Measurements from ENCODE around the gene KRT34.

DNA sequence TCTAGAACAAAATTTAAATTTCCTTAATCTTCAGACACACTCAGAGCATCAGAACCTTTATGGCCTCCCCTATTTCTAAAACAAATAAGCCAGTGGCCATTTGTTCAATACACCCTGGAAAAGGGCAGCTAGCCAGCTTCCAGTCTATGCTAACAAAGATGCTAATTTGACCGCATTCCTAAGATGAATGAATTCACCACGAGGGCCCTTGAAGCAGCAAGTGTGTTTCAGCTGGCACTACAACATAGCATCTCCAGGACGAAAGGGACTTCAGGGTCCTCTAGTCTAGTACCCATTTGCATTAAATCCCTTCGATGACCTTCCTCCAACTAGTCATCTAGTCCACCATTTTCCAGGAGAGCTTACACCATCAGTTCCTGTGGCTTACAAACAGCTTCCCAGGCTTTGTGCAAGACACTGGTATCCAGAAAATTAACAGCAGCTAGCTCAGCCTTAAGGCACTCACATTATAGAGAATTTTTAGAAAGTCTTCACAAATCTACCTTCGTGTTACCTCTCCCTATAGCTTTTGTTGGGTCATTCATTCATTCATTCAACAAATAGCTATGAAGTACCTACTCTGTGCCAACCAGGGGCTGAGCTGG lies 31.3 kb upstream of the KRT34 start:
- TF ChIP-seq, protein P1, sequence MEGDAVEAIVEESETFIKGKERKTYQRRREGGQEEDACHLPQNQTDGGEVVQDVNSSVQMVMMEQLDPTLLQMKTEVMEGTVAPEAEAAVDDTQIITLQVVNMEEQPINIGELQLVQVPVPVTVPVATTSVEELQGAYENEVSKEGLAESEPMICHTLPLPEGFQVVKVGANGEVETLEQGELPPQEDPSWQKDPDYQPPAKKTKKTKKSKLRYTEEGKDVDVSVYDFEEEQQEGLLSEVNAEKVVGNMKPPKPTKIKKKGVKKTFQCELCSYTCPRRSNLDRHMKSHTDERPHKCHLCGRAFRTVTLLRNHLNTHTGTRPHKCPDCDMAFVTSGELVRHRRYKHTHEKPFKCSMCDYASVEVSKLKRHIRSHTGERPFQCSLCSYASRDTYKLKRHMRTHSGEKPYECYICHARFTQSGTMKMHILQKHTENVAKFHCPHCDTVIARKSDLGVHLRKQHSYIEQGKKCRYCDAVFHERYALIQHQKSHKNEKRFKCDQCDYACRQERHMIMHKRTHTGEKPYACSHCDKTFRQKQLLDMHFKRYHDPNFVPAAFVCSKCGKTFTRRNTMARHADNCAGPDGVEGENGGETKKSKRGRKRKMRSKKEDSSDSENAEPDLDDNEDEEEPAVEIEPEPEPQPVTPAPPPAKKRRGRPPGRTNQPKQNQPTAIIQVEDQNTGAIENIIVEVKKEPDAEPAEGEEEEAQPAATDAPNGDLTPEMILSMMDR (IDR thresholded peaks at IDR 0.05): no peak
- TF ChIP-seq RCOR1 (IDR thresholded peaks at IDR 0.05; ENCODE audit: low read length) (no peak), EP300 (IDR thresholded peaks at IDR 0.05; ENCODE audit: borderline replicate concordance in 1 of 2, low read depth in 1 of 2, low read length in 1 of 2) (no peak), GABPA (IDR thresholded peaks at IDR 0.05; ENCODE audit: low read depth) (no peak), YY1 (IDR thresholded peaks at IDR 0.05; ENCODE audit: low read depth) (no peak), REST (IDR thresholded peaks at IDR 0.05; ENCODE audit: low read depth, low read length) (no peak), POLR2AphosphoS5 (IDR thresholded peaks at IDR 0.05; ENCODE audit: low read depth, low read length) (no peak), SMC3 (IDR thresholded peaks at IDR 0.05; ENCODE audit: low read depth, low read length) (no peak), RAD21 (IDR thresholded peaks at IDR 0.05; ENCODE audit: low read length) (no peak), MEF2A (IDR thresholded peaks at IDR 0.05; ENCODE audit: borderline replicate concordance, low read depth) (no peak), MAX (IDR thresholded peaks at IDR 0.05; ENCODE audit: low read depth) (no peak), ELF1 (IDR thresholded peaks at IDR 0.05) (no peak), GATA2 (CRISPR knock-in tag; IDR thresholded peaks at IDR 0.05) (no peak), TAF1 (IDR thresholded peaks at IDR 0.05; ENCODE audit: borderline replicate concordance, low read depth, low read length) (no peak)
